NB4 (cell line): ENCODE data around the gene RBM6.

Experiments used
- CTCF ChIP-seq: IDR thresholded peaks from one replicate; pipeline ENCODE4 v1.5.1; 2012; ENCODE audit warnings: low read depth, low read length
- POLR2A ChIP-seq: IDR thresholded peaks from 2 replicates; pipeline ENCODE4 v1.6.1; 2011; ENCODE audit warnings: mild to moderate bottlenecking; ENCODE audit not compliant: insufficient read length; ENCODE audit errors: extremely low read depth

DNA sequence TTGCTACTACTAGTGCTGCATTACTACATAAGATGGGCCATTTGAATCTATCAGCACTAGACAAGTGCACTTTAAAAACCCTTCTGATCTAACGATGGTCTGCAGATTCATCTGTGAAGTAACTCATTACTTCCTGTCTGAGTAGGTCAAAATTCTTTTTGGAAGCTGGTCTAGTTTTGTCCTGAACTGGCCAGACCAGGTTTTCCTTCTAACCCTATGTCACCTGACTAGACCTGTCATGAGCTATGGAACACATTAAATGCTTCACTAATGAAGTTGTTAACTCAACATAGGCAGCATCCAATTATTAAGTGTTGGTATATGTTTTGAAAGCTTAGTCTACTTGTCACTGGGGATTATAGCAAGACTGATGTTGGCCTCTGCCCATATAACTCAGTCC lies 138.7 kb downstream of the RBM6 start:
- no peak for TF ChIP-seq CTCF
- TF ChIP-seq POLR2A = no peak
